GM12872 (cell line): Measurements from ENCODE around the gene C12orf75.

Experiments used
- CTCF ChIP-seq: IDR thresholded peaks from 3 replicates; pipeline ENCODE4 v1.5.1; 2011; ENCODE audit warnings: low read depth, mild to moderate bottlenecking, low read length, moderate library complexity; ENCODE audit not compliant: insufficient read depth

The C12orf75 gene

GRCh38 chr12:105291531-105291930 lies 39.0 kb upstream of the C12orf75 start:
- no peak for TF ChIP-seq CTCF

DNA sequence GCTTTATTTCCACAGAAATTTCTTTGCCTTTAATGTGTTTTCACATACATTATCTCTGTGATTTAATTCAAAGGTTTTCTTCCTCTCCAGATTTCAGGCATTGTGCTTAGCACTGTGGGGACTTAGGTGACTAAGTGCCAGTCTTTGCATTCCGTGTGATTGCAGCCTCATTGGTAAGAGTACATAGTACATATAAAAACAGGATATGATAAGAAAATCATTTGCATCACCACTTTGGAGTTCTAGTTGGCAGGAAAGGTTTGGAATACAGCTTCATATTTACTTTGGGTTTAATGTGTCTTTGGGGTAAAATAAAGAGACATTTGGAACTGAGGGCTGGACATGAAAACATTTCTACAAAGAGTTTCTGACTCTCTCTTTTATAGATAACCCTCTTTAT lies 37.8 kb upstream of the C12orf75 start:
- TF ChIP-seq CTCF = no peak

- TF ChIP-seq CTCF = no peak
Measured at GRCh38 chr12:105293187-105293586, 37.3 kb upstream of the C12orf75 start.

DNA sequence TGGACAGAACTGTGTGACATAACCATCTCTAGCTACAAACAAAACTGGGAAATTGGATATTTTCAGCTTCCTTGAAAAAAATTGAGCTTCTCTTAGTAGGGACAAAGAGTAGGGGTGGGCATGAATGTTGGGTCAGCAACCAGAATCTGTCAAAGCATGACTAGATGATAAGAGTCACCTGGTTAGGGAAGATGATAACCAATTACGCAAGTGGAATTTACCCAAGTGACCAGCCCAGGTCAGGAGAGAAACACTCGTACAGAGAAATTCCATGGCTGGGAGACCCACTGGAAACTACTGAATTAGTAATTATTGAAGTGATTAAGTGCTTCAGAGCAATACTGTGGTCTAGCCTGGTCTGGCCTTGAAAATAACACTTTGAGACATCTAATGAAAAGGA lies 36.3 kb upstream of the C12orf75 start:
- no peak for TF ChIP-seq CTCF

GRCh38 chr12:105294886-105295479 lies 35.5 kb upstream of the C12orf75 start:
- no peak for TF ChIP-seq CTCF

- no peak for TF ChIP-seq CTCF
Measured at GRCh38 chr12:105296116-105297089, 34.1 kb upstream of the C12orf75 start.

DNA sequence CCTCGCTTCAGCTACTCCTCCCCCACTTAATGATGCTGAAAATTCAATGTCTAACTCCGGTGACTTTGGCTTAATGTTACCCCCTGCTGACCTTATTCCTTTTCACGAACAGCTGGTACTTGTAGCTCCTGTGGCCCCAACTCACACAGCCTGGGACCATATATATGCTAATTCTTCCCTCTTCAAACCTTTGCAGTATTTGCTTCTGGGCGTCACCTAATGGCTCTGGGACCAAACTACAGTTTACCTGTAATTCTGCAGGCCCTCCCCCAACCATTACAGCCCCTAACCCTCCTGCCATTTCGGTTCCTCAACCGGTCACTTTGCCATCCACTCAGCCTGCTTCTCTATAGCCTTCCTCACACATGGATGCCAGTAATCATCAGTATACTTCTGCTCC lies 29.6 kb upstream of the C12orf75 start:
- TF ChIP-seq CTCF = no peak
